HL-60 (cell line): Measurements from ENCODE around the gene PRKCI.

Experiments used
- DNase-seq, 2 experiments: peaks; one replicate each; pipeline ENCODE4 v3.0.0-alpha.2; 2010 to 2020; ENCODE audit warnings: low read depth in 1 of 2, low spot score in 1 of 2
- H3K27ac ChIP-seq: fragments of 250-450 bp; sonication (Bioruptor Pico); replicated peaks from 2 replicates; pipeline ENCODE4 v1.5.1; 2020; ENCODE audit warnings: mild to moderate bottlenecking, moderate library complexity
- H3K27me3 ChIP-seq: fragments of 250-450 bp; sonication (Bioruptor Pico); 2 replicates; pipeline ENCODE4 v1.5.1; 2021; ENCODE audit warnings: mild to moderate bottlenecking, moderate library complexity; ENCODE audit not compliant: insufficient read depth, poor library complexity, severe bottlenecking
- H3K4me3 ChIP-seq: replicated peaks from 2 replicates; pipeline ENCODE4 v1.5.1; 2011; ENCODE audit warnings: mild to moderate bottlenecking, control low read depth, low read length; ENCODE audit not compliant: insufficient read depth
- CTCF ChIP-seq: IDR thresholded peaks from one replicate; pipeline ENCODE4 v1.5.1; 2011; ENCODE audit warnings: low read length, control low read depth, inconsistent platforms; ENCODE audit not compliant: insufficient read depth
- GABPA ChIP-seq: IDR thresholded peaks from 2 replicates; pipeline ENCODE4 v1.6.1; 2012; ENCODE audit warnings: low read depth
- POLR2AphosphoS5 ChIP-seq: IDR thresholded peaks from 2 replicates; pipeline ENCODE4 v1.6.1; 2012; ENCODE audit warnings: low read depth
- REST ChIP-seq: IDR thresholded peaks from 2 replicates; pipeline ENCODE4 v1.6.1; 2012; ENCODE audit warnings: low read depth; ENCODE audit not compliant: insufficient replicate concordance
- SPI1 ChIP-seq: IDR thresholded peaks from 2 replicates; pipeline ENCODE4 v1.6.1; 2012; ENCODE audit warnings: low read depth, mild to moderate bottlenecking, borderline replicate concordance

Gene PRKCI

GRCh38 chr3:170207717-170208116 is 14.5 kb upstream of the PRKCI start:
- H3K27me3 ChIP-seq = no peaks in the 10 kb centered on the region
- TF ChIP-seq GABPA = no peak
- TF ChIP-seq CTCF = no peak
- DNase-seq = peak in 1 of 2 experiments; percentile 21

GRCh38 chr3:170211668-170212067 is 10.6 kb upstream of the PRKCI start:
- no peak overlapping the region for H3K27ac ChIP-seq
- no peaks in the 10 kb centered on the region for H3K27me3 ChIP-seq
- no peak for DNase-seq
- H3K4me3 ChIP-seq = no peak overlapping the region
- TF ChIP-seq REST = no peak
- TF ChIP-seq POLR2AphosphoS5 = no peak
- TF ChIP-seq CTCF = no peak
- TF ChIP-seq SPI1 = no peak
- no peak for TF ChIP-seq GABPA

More at GRCh38 chr3:170207717-170208116, 14.5 kb upstream of the PRKCI start:
- Histone ChIP-seq H3K4me3 (no peak overlapping the region), H3K27ac (0 out of 2 replicates have a peak overlapping the region, but pooled peaks have one; percentile 25)

GRCh38 chr3:170219850-170220249 is 2.4 kb upstream of the PRKCI start:
- TF ChIP-seq GABPA = no peak
- no peak for TF ChIP-seq POLR2AphosphoS5
- no peak for TF ChIP-seq SPI1
- TF ChIP-seq REST = no peak
- TF ChIP-seq CTCF = no peak
- no peak overlapping the region for H3K27ac ChIP-seq
- no peak for DNase-seq
- H3K4me3 ChIP-seq = no peak overlapping the region
- no peaks in the 10 kb centered on the region for H3K27me3 ChIP-seq

- no peak overlapping the region for H3K27ac ChIP-seq
- TF ChIP-seq POLR2AphosphoS5 = no peak
- TF ChIP-seq SPI1 = no peak
- TF ChIP-seq GABPA = no peak
- TF ChIP-seq CTCF = no peak
- no peak for TF ChIP-seq REST
- no peaks in the 10 kb centered on the region for H3K27me3 ChIP-seq
- no peak for DNase-seq
- H3K4me3 ChIP-seq = no peak overlapping the region
These were observed 1.4 kb upstream of the PRKCI start for GRCh38 chr3:170220871-170221270.
